GM18507 (cell line): ENCODE data around the gene NOS1.
"Not testable (repeated sequence)": the region's sequence is repeated elsewhere in the genome, so short reads cannot be mapped to it uniquely, and the experiment has no call there.

Source experiments
- DNase-seq: peaks from one replicate; pipeline ENCODE4 v3.0.0; 2011; ENCODE audit warnings: low read depth; ENCODE audit not compliant: insufficient read length; ENCODE audit errors: extremely low spot score
- FAIRE-seq: peaks from 2 replicates; lab custom pipeline; 2011; peaks lifted over from hg19 to GRCh38; lab: Jason Lieb, UNC

Gene NOS1

DNA sequence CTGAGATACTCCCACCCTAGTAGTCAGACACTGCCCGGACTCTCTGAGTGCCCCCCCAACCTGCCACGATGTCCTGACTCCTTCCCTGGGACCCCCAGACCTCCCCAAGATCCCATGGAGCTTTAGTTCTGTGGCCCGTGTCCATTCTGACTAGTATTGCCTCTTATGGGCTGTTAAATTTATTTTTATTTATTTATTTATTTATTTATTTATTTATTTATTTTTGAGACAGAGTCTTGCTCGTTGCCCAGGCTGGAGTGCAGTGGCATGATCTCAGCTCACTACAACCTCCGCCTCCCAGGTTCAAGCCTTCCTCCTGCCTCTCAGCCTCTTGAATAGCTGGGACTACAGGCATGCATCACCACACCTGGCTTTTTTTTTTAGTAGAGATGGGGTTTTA lies 140.5 kb downstream of the NOS1 start:
- not testable (repeated sequence) for FAIRE-seq

DNA sequence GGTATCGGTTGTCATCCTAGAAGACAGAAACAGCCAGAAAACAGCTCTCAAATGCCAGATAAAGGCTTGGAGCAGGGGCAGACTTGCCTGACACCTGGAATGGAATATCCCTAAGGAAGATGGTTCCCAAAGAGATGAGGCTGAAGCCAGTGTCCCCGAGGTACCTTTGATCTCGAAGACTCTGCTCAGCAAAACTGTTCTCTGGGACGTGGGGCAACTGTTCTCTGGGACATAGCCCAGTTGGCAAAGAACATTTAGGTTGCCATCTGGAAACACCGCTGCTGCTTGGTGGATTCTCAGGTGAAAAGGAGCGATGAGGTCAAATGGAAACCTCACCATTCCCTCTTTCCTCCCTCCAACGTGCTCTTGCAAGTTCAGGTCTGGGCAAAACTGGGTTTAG lies 143.3 kb downstream of the NOS1 start:
- FAIRE-seq (no peak), DNase-seq (no peak)

More for the DNA sequence above, 140.5 kb downstream of the NOS1 start:
- DNase-seq = not testable (repeated sequence)

DNA sequence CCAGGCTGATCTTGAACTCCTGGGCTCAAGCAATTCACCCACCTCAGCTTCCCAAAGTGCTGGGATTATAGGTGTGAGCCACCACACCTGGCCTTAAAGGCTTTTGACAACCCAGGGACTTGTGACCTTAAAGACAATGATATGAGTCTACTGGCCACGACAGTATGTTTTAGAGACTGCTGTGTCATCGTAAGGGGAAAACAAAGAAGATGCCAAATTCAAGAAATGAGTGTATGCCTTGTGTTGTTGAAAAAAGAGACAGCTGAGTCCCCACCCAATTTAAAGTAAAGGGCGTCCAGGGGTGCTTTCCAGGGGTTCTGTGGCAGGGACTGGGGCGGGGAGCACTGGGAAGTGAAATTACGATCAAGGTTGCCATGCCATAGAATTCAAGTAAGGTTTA lies 144.7 kb downstream of the NOS1 start:
- DNase-seq (no peak), FAIRE-seq (no peak)

DNA sequence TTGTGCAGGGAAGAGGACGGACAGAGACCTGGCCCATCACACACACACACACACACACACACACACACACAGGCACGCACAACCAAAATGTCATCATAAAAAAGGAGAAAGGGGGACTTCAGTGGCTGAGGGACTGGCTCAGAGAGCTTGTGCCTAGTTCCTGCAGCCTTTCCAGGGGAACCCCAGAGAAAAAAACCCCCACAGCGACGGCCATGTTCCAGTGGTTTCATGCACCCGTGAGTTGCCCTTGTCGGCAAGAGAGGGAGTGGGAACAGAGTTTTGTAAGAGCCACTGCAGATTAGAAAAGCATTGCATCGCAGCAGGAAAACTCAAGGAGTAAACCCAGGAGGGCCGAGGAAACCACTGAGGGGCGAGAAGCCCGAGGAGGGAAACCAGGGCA lies 146.6 kb downstream of the NOS1 start:
- DNase-seq (no peak), FAIRE-seq (no peak)

DNA sequence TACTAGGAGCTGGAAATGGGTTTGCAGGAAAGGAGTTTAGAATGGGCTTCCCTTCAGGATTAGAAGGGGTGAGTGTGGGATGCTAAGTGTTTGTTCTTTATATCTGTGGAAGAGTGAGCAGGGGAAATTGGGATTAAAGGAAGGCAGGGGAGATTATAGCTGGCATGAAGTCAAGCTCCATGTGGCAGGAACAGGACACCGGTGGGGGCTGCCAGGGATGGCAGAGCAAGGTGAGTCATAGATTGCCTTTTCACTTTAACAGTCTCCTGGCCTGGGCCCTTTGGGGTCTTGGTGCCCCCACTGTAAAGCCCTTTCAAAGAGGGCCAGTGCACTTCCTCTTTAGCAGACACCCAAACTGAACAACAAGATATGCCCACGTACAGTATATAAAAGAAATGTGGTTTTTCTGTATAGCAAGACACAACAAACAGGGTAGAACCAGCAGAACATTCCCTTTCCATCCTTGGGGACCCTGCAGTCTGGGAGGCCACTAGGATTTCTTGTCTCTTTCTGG lies 148.1 kb downstream of the NOS1 start:
- DNase-seq = no peak
- no peak for FAIRE-seq

DNA sequence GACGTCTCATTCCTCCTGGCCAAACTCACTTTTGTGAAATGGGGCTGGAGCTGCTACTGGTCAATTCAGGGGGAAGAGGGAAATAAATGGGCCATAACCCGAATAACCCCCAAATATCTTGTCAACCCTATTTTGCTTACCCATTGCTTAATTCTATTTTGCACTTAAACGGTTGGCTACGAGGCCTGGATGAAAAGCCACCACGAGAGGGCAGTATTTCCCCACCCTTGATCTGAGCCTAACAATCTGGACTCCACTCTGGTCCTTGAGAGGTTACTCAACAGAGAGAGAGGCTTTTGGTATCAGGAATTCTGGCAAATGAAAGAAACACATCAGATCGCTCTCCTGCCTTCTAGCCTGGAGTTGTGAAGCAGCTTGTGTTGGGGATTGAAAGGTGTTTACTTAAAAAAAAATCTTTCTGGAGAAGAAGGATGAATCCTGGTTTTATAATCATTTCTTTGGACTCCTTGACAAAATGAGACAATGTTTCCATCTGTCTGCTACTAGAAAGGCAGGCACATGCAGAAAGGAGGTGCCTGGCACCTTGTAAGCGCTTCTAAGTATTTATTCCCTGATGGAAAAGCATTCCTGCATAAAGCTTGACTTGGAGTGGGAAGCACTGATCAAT lies 148.7 kb downstream of the NOS1 start:
- peak; percentile 79 for FAIRE-seq

DNA sequence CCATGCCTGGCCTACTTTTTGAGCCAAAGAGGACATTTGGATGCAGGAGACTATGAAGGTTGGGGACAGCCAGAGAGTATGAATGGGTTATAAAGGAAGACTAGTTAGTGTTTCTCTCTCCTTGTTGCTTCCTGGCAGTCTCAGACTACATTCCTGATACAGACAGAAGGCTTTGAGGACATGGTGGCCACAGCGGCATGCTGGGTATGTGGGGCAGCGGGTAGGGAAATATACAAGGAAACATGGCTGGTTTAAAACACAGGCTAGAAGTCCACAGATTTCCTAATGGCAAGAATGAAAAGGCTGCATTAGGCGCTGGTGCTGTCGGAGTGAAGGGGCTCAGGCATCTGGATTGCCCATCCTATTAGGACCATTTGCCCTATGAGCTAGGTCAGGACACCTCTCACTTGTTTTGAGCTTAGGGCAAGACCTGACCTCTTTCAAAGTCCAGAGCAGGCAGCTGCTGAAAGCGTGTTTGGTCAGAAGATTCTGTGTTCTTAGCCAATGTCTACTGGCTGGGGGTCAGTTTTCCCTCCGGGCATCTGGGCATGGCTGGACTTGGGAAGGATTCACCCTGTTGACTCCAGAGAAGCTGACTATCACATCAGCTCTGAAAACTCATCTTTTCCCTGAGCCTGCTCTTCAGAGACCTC lies 151.0 kb downstream of the NOS1 start:
- no peak for DNase-seq
- no peak for FAIRE-seq

More for the DNA sequence above, 148.7 kb downstream of the NOS1 start:
- DNase-seq = peak; percentile 54

DNA sequence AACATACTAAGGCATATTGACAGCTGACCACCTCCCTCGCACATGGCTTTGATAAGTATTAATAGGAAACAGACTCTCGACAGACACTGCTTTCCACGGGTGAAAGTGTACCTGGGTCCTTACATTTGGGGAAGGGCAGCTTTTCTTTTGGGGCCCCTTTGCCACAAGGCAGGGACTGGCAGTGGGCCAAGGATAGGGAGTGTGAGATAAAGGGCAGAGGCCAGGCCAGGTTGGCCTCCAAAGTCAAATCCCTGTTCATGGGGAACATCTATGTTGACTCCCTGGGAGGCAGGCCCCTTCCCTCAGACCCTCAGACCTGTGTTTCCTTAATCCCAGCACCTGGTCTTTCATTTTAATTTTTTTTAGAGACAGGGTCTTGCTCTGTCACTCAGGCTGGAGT lies 151.8 kb downstream of the NOS1 start:
- DNase-seq = no peak
- no peak for FAIRE-seq

DNA sequence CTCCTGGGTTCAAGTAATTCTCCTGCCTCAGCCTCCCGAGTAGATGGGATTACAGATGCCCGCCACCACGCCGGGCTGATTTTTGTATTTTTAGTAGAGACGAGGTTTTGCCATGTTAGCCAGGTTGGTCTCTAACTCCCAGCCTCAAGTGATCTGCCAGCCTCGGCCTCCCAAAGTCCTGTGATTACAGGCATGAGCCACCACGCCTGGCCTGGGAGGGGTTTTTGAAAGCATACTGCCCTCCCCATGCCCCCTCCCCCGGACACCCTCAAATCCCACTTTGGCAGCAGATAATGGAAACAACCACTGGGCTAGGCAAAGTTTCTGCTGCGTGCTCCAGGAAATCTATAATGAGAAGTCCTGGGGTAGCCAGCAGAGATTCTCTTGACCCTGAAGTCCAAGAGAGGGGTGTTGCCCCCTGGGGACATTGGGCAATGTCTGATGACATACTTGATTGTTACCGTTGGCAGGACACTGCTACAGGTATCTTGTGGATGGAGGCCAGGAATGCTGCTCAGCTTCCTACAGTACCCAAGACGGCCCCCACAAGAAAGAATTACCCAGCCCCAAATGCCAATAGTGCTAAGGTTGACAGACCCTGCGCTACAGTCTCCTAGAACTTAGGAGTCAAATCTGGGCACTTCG lies 152.5 kb downstream of the NOS1 start:
- no peak for DNase-seq
- no peak for FAIRE-seq

DNA sequence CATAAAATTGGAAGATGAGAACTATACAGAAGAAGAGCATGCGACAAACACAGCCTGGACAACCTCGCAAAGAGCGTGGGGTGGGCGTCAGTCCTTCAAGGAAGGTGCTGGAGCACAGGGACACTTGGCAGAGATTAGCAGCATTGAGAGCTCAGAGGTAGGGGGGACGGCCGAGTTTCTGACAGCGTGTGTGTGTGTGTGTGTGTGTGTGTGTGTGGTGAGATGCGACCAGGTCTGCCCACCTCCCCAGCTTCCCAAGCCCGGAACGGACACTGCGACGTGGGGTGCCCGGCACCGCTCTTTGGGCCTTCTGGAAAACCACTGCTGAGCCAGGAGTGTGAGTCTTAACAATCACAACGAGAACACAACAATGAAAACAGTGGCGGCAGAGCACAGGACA lies 153.2 kb downstream of the NOS1 start:
- DNase-seq (no peak), FAIRE-seq (no peak)

DNA sequence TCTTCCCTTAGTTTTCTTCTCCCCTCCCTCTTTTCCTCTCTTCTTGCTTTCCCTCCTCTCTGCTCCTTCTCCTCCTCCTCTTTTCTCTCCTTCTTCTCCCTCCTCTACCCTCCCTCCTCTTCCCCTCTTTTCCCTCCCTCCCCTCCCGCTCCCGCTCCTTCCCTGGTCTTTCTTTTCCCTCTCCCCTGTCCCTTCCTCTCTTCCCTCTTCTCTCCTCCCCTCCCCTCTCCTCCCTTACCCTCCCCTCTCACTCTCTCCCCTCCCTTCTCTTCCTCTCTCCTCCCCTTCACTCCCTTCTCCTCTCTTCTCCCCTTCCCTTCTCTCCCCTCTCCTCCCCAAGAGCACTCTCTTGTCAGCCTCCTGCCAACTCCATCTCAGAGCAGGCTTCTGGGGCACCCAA lies 153.8 kb downstream of the NOS1 start:
- FAIRE-seq = no peak
- DNase-seq = no peak

DNA sequence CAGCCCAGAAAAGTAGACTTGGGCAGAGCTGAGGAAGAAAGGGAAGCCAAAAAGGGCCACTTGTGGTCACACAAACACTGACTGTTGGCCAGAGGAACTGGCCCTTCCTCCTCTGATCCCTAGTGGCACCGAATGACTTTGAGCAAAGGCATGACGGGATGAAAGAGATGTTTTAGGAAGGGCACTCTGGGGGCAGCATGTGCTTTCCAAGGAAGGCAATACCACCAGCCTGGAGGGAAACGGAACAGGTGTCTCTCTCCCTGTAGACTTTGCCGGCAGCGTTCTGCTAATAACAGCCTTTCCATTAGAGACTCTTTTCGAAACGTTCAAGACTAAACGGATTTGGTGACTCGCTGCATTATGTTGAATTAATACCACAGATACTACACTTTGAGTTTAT lies 158.9 kb downstream of the NOS1 start:
- FAIRE-seq (no peak), DNase-seq (no peak)

DNA sequence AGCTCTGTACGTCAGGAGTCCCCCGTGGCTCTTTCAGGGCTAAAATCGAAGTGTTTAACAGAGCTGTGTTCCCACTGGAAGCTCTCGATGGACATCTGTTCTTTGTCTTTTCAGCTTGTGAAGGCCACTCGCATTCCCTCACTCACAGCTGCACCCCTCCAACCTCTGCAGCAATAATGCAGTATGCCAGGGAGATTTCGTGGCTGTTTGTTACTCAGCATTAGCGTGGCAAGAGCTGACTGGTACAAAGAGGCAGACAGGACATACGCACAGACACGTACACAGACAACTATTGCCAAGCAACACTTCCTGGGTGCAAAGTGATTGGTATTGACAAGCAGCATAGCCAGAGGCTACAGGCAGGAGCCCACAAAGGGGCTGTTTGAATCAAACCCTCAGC lies 159.4 kb downstream of the NOS1 start:
- DNase-seq = no peak
- FAIRE-seq = no peak

DNA sequence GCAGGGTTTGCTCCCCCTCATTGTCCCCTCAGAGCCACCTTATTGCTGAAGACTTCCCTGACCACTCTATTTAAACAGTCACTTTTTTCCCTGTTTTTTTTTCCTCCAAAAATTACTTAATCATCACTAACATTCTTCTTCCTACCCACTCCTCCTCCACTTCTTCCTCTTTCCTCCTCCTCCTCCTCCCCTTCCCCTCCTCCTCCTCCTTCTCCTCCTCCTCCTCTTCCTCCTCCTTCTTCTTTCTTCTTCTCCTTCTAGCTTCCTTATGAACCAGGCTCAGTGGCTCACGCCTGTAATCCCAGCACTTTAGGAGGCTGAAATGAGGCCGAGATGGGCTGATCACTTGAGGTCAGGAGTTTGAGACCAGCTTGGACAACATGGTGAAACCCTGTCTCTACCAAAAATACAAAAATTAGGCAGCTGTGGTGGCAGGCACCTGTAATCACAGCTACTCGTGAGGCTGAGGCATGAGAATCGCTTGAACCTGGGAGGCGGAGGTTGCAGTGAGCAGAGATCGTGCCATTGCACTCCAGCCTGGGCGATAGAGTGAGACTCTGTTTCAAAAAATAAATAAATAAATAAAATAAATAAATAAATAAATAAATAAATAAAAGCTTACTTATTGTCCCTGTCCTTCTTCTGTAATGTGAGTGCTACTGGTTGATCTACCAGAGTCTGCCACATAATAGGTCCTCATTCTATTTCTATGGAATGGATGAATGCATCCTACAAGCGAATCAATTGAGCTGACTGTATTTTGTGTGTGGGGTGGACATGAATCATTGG lies 161.3 kb downstream of the NOS1 start:
- FAIRE-seq, DNase-seq: not testable (repeated sequence)

DNA sequence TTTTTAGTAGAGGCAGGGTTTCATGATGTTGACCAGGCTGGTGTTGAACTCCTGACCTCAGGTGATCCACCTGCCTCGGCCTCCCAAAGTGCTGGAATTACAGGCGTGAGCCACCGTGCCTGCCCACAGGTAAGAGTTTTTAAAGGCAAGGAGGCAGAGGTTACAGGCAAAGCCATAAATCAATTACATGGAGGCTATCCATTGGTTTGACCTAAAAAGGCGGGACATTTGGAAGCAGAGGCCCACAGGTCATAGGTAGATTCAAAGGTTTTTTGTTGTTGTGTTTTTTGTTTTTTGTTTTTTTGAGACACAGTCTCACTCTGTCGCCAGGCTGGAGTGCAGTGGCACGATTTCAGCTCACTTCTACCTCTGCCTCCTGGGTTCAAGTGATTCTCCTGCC lies 165.1 kb downstream of the NOS1 start:
- not testable (repeated sequence) for FAIRE-seq, DNase-seq

DNA sequence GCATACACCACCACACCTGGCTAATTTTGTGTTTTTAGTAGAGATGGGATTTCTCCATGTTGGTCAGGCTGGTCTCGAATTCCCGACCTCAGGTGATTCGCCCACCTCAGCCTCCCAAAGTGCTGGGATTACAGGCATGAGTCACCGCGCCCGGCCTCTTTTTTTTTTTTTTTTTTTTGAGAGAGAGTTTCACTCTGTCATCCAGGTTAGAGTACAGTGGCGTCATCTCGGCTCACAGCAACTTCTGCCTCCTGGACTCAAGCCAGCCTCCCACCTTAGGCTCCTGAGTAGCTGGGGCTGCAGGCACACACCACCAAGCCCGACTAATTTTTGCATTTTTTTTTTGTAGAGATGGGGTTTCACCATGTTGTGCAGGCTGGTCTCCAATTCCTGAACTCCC lies 166.4 kb downstream of the NOS1 start:
- DNase-seq, FAIRE-seq: not testable (repeated sequence)

DNA sequence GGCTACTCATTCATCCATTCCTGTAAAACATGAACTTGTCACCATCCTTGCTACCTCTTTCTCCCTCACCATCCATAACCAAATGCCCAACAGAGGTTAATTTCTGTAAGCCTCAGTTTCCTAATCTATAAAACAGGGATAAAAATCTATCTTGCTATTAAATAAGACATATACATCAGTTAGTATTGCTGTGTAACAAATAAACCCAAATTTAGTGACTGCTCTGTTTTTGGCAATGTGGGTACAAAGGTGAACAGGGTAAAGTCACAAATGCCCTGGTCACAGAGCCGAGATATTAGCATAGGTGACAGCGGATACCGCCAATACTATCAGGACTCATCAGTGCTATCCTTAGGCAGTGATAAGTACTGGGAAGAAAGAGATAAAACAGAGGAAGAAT lies 167.5 kb downstream of the NOS1 start:
- DNase-seq (no peak), FAIRE-seq (no peak)

DNA sequence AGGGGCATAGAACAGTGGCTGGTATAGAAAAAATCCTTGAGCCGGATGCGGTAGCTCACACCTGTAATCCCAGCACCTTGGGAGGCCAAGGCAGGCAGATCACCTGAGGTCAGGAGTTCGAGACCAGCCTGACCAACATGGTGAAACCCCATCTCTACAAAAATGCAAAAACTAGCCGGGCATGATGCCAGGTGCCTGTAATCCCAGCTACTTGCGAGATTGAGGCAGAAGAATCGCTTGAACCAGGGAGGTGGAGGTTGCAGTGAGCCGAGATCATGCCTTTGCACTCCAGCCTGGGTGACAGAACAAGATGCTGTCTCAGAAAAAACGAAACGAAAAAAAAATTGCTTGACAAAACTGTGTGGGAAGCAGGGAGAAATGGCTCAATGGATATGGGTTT lies 168.8 kb downstream of the NOS1 start:
- DNase-seq, FAIRE-seq: not testable (repeated sequence)

DNA sequence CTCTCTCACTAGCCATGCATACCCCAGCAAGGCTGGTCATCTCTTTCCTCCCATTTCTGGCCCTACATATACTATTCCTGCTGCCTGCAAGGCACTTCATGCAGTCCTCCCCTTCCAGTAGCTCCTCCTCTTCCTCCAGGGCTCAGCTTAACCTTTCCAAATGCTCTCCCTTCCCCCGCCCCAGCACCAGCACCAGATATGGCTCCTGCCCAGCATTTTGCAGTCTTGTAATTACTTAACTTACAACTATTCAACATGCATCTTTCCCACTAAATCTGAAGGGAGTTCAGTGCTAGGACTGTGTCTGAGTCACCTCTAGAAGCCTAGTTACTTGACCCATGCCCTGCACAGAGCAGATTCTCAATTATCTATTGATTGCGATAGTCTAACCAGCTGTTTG lies 169.4 kb downstream of the NOS1 start:
- FAIRE-seq = no peak

DNA sequence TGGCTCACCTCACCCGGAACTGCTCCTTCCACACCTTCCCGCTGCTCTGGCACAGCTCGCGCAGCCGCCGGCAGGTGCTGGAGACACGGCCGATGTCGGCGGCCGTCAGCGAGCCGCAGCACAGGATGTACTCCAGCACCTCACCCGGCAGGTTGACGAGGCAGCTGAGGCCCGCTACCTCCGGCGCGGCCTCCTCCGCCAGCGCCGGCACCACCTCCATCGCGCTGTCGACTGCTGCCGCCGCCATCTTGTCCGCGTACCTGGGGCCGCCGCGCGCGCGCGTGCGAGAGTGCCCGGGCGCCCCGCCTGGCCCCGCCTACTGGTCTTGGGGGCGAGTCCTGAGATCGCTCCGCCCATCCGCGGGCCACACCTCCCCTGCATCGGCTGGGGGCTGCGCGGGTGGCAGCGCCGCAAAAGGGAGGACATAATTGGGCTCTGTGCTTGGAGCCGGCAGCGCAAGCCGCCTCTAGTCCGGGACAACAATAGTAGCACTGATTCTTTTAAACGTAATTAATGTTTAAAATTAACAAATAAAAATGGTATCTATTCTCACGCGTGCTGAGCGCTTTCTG lies 171.1 kb downstream of the NOS1 start, which contains the start of gene FBXO21:
Gene FBXO21 (minus strand): TSS at position 261 of the 572 bp plus-strand sequence. CDS start 14 bp downstream, at position 247.
- FAIRE-seq = peak; percentile 76

More for the DNA sequence above, 169.4 kb downstream of the NOS1 start:
- DNase-seq = no peak

More for the DNA sequence above, 171.1 kb downstream of the NOS1 start, which contains the start of gene FBXO21:
- peak; percentile 98 for DNase-seq
